CMK (cell line): Measurements from ENCODE around the gene TMEM9B.
"Not testable (repeated sequence)": the region's sequence is repeated elsewhere in the genome, so short reads cannot be mapped to it uniquely, and the experiment has no call there.

Source experiments
- DNase-seq: peaks from one replicate; pipeline ENCODE4 v3.0.0-alpha.2; 2010; ENCODE audit warnings: low read depth

Gene TMEM9B

DNA sequence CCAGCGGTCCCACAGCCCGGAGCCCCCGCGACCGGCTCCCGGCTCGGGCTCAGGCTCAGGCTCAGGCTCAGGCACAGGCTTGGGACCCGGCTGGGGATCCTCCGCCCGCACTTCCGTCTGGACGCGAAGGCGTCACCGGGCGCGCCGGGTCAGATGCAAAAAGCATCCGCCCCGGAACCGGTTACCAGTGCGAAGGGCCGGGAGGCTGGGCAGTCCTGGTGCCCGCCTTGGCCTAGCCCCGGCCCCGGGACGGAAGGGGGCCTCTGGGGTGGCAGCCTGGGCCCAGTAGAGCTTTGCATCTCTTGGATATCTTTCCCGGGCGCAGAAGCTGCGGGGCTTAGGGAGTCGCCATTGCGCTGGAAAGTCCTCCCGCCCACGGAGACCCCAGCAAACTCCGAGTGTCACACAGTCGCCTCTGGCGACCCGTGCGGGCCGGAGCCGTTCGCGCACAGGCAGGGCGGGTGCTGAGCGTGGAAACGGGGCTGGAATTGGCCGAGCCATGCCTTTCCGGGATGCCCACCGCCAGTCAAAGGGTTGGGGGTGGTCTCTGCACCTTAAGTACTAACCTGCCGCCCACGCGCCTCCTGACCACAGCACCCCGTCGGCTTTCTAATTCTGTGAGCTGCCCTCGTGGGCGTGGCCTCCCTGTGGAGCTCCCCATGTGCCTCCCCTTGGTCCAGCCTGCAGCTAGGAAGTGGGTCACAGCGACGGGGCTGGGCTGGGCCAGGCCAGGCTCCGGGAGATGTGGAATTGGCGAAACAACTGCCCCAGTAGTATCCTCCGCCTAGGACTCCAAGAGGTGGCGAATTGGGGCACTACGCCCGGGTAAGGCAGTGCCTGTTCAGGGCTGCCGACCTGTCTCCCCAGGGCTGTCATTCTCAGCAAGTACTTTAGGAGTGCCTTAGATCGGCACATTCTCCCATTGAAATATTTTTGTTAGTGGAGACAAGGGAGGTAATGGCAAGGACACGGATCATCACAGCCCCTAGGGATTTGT, at the start of gene TMEM9B:
TMEM9B (minus strand) TSS at position 119 of the 997 bp plus-strand sequence. CDS start 129 bp downstream, outside the sequence.
- DNase-seq: peak; percentile 85

DNA sequence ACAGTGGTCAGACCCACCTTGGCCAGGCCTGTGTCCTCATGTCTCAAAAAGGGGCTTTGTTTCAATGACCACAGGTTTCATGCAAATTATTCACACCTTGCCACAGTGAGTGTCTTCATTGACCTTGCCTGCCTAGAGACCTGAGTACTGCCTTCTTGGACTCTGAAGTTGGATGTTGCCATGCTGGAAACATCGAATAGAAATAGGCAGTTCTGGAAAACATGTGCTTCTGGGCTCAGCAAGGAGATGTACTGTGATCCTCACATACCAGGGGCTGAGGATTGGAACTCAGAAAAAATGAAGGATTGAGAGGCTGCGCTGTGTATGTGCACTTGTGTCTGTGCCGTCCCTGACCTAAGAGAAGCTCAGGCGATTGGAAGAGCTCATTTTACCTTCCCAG, 49.1 kb upstream of the TMEM9B start:
- DNase-seq: no peak

DNA sequence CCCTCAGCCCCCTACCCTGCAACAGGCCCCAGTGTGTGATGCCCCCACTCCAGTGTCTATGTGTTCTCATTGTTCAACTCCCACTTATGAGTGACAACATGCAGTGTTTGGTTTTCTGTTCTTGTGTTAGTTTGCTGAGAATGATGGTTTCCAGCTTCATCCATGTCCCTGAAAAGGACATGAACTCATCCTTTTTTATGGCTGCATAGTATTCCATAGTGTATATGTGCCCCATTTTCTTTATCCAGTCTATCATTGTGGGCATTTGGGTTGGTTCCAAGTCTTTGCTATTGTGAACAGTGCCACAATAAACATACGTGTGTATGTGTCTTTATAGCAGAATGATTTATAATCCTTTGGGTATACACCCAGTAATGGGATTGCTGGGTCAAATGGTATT, 45.3 kb upstream of the TMEM9B start:
- not testable (repeated sequence) for DNase-seq

- DNase-seq: no peak
Observed at GRCh38 chr11:9008661-9009060, 44.4 kb upstream of the TMEM9B start.

GRCh38 chr11:9008011-9008550, 43.8 kb upstream of the TMEM9B start:
- no peak for DNase-seq

GRCh38 chr11:9005087-9005486, 40.8 kb upstream of the TMEM9B start:
- no peak for DNase-seq

DNA sequence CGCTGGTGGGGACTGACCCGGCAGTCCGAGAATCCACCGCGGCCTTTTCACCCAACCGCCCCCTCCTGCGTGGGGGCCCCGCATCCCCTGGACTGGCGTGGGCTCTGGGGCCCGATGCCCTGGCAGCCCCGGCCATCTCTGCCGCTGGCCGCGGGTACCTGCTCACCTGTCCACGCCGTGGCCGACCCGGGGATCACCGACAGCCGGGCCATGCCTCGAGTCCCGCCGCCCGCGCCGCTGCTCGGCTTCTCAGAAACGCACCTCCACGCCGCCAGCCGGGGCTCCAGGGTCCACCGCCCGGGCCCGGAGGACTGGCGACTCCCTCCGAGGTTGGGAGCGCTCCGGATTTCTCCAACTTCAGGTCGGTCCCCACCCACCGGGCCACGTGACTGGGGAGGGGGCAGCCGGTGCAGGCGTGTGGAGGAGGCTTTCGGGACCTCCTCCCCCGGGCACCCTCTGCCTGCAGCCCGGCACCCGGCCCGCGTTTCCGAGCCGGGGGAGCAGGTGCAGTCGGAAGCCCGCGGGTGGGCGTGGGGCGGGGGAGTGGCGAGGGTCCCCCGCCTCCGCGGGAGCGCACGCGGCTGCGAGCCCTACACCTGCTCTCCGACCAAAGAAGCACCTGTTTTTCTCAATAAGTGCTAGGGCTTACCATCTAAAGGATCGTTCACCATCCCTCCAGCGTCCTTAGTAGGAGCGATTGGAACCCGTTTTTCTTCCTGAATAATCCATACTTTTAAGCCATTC, 40.1 kb upstream of the TMEM9B start:
- no peak for DNase-seq

DNA sequence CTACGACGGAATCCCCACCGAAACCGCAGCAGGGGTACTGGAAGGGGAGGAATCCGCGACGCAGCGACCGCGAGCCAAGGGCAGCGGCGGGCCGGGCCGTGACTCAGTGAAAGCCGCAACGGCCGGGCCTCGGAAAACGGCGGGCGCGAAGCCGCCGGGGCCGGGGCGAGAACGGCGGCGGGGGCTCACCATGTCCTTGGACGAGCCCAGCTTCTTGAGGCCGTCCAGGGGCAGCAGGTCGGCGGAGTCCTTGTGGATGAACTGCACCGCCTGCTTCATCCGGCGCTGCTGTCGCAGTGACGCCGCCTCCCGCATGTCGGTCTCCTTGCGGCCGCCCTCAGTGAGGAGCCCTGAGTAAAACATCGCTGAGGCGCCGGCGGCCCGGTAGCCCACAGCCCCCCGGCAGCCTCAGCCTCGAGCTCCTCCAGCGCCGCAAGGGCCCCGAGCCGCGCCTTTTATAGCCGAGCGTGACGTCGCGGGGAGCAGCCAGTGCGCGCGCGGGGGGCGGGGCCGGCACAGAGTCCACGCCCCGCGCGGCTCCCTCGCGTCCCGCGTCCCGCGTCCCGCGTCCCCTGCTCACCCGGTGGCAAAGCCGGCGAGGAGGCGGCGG, 39.4 kb upstream of the TMEM9B start, which contains the start of gene NRIP3:
NRIP3 (minus strand) TSS at position 429 of the 610 bp plus-strand sequence; CDS start at position 363, 66 bp downstream.
- DNase-seq: peak; percentile 20

DNA sequence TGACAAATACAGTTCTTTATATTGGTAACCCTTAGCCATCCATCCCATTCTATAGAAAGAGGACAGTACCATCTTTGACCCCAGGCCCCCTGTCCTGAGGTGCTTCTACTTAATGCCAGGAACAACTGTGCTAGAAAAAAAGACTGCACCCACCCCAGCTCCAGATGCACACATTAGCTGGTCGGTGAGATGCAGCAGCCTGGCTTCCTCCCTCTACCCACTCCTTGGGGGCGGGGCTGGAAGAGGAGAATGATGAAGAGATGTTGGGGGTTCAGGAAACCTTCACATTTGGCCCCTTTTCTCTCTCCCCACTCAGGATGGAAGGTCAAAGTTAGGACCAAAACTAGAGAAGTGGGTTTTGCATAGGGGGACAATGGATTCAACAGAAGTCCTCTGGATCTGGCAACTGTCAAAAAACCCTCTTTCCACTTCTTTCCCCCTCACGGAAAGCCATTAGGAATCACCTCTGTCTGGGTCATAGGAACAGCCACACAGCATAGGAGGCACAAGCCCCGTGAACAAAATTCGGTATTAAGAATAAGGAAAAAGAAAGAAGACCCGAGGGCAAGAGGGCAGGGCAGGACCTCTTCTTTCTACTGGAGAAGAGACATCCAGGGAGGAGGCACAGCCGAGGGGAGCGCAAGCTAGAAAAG, 38.8 kb upstream of the TMEM9B start:
- no peak for DNase-seq

DNA sequence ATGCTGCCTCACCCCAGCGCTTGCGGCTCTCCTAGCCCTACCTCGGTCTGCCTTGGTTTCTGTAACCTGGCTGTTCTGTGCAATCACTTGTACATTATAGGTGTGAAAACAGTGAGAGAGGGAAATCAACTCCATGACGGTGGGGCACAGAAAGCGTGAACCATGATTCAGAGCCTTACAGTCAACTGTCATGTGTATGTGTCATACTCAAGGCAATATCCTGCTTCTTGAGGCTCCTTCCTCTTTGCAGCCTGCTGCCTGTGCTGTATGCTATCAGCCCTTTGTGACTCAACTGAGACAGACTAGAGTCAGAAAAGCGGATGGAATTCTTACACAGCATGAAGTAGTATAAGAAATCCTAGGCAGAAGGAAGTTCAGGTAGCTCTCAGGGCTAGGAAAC, 37.5 kb upstream of the TMEM9B start:
- no peak for DNase-seq

DNA sequence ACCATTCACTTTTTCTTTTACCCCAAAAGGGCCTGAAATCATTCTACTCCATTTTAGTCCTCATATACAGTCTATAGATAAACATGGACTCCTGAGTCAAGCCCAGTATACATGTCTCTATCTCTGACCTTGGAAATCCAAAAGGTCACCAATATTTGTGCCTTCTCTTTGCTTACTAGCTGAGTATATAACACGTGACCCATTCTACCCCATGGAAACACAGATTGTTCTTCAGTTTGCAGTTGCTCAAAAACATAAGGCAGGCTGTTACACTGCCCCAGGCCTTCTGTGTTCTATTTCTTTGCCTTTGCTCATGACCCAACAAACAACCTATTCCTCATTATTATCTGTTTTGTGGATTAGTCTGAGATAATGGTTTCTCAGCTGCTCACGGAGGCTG, 33.8 kb upstream of the TMEM9B start:
- DNase-seq: no peak

- DNase-seq: no peak
Observed at GRCh38 chr11:8997451-8997850, 33.2 kb upstream of the TMEM9B start.

DNA sequence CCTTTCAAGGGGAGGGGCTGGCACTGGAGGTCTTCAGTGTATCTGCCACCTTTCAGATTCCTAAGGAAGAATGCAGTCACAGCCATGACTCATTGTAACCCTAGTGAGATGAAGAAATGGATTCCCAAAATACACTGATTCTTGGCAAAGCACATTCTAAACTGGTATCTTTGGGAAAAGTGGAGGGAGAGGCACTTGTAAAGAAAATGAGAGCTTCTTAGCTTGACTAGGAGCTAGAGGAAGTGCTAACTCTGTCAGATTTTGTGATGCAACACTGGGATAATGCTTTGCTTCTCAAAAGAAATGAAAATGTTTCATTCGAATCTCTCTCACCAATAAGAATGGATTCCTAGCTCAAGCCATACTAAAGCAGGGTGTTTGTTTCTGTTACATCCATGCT, 25.2 kb upstream of the TMEM9B start:
- DNase-seq: no peak

DNA sequence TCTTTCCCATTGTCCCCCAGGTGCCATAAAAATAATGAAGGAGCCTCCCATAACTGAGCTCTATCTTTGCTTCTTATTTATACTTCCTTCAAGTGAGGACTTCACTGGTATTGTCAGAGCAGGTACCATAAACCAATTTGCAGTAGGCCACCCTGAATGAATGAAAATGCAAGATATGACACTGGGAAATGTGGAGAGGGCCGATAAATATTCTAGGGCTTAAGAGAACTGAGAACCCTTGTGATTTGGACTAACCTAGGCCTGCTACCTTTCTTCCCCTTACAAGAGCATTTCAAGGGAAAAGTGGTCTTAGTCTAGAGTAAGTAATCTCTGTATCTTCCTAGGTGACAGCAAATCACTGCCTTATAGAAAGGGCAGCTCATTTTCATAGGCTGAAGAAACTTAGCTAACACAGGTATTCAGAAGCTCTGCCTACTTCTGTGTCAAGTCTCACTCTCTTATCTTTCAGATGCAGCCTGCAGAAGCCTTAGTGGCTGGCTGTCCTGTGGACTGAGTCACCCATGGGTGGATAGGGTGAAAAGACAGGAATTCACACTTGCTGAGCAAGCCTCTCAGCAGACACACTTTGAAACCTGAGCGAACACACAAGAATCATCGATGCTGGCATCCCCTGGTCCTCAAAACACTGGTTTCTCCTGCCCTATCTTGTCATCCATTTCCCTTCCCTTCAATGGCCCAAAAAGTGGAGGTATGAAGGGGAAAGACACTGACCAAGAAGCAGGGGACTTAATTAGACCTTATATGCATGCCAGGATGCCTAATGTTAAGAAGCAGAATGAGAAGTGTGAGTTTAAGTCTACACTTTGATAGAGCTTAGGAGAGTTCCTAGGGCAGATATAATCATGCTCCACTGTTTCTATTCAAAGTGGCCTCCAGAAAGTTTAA, 24.3 kb upstream of the TMEM9B start:
- DNase-seq: no peak

GRCh38 chr11:8987446-8987845, 23.2 kb upstream of the TMEM9B start:
- no peak for DNase-seq

DNA sequence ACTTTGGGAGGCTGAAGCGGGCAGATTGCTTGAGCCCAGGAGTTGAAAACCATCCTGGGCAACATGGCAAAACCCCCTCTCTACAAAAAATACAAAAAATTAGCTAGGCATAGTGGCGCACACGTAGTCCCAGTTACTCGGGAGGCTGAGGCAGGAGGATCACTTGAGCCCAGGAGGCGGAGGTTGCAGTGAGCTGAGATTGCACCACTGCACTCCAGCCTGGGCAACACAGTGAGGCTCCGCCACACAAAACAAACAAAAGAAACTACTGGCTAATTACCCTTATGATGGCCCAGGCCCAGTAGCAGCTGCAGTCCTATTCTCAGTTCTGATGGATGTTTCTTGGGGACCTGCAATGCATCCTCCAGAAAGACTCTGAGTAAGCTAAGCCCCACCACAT, 22.5 kb upstream of the TMEM9B start:
- not testable (repeated sequence) for DNase-seq

DNA sequence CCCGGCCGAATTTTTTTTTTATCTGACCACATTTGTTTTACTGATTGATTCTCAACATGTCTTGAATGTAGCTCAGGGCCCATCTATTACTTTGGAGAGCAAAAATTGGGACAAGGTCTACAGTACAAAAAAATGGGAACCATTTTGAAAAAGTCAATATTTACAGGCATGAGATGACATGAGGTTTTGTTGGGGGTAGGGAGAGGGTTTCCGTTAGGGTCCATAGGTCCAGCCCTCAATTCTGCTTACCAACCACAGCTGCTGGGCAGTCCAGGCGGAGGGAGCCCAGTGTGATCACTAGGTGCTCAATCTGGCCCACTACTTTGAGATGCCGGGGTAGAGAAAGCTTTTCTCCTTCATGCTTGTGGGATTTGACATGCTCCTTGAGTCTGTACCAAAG, 21.2 kb upstream of the TMEM9B start:
- DNase-seq: no peak

- no peak for DNase-seq
Observed at GRCh38 chr11:8983552-8983951, 19.3 kb upstream of the TMEM9B start.

DNA sequence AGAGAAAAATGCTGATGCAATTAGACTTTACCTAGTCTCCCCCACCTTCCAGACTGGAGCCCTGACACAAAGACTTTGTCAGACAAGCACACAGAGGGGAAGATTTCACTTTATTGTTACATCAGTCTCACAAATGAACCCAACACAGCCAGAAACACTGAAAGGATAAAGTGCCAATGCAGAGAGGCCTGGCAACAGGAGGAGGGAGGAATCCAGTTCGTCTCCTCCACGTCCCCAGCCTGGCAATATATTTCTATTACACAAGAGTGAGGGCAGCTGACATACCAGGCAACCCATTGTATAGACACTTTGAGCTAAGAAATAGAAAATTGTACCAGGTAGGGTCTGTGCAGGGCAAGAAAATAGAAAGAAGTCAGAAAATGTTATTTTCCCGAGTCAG, 16.2 kb upstream of the TMEM9B start:
- no peak for DNase-seq

GRCh38 chr11:8979365-8979764, 15.1 kb upstream of the TMEM9B start:
- DNase-seq: not testable (repeated sequence)

- DNase-seq: no peak
Observed at GRCh38 chr11:8973121-8973520, 8.9 kb upstream of the TMEM9B start.
